Osteoblast (primary cell): ENCODE results near the gene ACAP2. TPM values are rescaled to one million over a fixed set of nuclear protein-coding genes. Genes with fewer than 3 reads are reported as not detected.

Source experiments
- DNase-seq: peaks from one replicate; pipeline ENCODE4 v3.0.0; 2011; ENCODE audit warnings: low spot score, mixed read lengths; ENCODE audit not compliant: insufficient read length; ENCODE audit errors: missing footprints
- H2AFZ ChIP-seq: 2 replicates; pipeline ENCODE4 v1.6.0; 2011; ENCODE audit warnings: mild to moderate bottlenecking, low read length
- H3K27ac ChIP-seq: 2 replicates; pipeline ENCODE4 v1.5.1; 2011; ENCODE audit warnings: mild to moderate bottlenecking, low read depth, low read length, moderate library complexity
- H3K27me3 ChIP-seq: 2 replicates; pipeline ENCODE4 v1.6.0; 2012; ENCODE audit warnings: mild to moderate bottlenecking, control low read depth, inconsistent platforms, low read length, moderate library complexity; ENCODE audit not compliant: insufficient read depth
- H3K36me3 ChIP-seq: 2 replicates; pipeline ENCODE4 v1.5.1; 2011; ENCODE audit warnings: mild to moderate bottlenecking, low read length, control low read depth, moderate library complexity; ENCODE audit not compliant: insufficient read depth
- H3K4me1 ChIP-seq: 2 replicates; pipeline ENCODE4 v1.5.1; 2011; ENCODE audit warnings: mild to moderate bottlenecking, low read length, control low read depth, moderate library complexity; ENCODE audit not compliant: insufficient read depth
- H3K4me2 ChIP-seq: 2 replicates; pipeline ENCODE4 v1.6.0; 2011; ENCODE audit warnings: mild to moderate bottlenecking, low read length; ENCODE audit not compliant: insufficient read depth
- H3K4me3 ChIP-seq: fragments of 200-600 bp; sonication (generic); 3 replicates; pipeline ENCODE4 v1.5.1; 2012; ENCODE audit warnings: mild to moderate bottlenecking, low read length, inconsistent platforms; ENCODE audit not compliant: insufficient read depth
- H3K79me2 ChIP-seq: 2 replicates; pipeline ENCODE4 v1.6.0; 2012; ENCODE audit warnings: mild to moderate bottlenecking, low read length, control low read depth, inconsistent platforms; ENCODE audit not compliant: insufficient read depth
- H3K9me3 ChIP-seq: 2 replicates; pipeline ENCODE4 v1.5.1; 2011; ENCODE audit warnings: low read depth, low read length, control low read depth
- H4K20me1 ChIP-seq: 2 replicates; pipeline ENCODE4 v1.6.0; 2012; ENCODE audit warnings: mild to moderate bottlenecking, low read length, control low read depth; ENCODE audit not compliant: insufficient read depth
- total RNA-seq: library from RNA; depleted of rRNA; stranded (reverse); fragments of >200 nt; gene quantifications from 2 replicates; pipeline ENCODE4 v1.2.3, GENCODE V29; 2012
- TF ChIP-seq, protein P1 (sequence below): IDR thresholded peaks from 2 replicates; pipeline ENCODE4 v1.5.1; 2011; ENCODE audit warnings: mild to moderate bottlenecking, low read depth, low read length, moderate library complexity; ENCODE audit errors: extremely low read depth

The ACAP2 gene
- total RNA-seq, 1 donor, result 121 TPM

DNA sequence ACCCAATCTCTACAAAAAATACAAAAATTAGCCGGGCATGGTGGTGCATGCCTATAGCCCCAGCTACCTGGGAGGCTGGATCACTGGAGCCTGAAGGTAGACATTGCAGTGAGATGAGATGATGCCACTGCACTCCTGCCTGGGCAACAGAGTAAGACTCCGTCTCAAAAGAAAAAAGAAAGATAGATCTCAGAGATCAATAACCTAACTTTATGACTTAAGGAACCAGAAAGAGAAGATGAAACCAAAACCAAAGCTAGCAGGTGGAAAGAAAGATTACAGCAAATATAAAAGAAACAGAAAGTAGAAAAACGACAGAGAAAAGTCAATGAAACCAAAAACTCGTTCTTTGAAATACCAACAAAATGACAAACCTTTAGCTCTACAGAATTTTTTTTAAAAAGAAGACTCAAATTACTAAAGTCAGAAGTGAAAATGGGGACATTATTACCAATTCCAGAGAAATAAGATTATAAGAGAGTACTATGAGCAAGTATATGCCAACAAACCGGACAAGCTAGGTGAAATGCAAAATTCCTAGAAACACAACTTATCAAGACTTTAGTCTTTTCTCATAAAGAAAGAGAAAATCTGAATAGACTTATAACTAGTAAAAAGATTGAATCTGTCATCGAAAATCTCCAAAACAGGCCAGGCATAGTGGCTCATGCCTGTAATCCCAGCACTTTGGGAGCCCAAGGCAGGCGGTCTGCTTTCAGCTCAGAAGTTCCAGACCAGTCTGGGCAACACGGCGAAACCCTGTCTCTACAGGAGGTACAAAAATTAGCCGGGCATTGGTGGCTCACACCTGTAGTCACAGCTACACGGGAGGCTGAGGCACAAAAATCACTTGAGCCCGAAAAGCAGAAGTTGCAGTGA is 35.0 kb downstream of the ACAP2 start:
- no peak overlapping the region for H3K4me2 ChIP-seq
- no peak overlapping the region for H3K27ac ChIP-seq
- H3K9me3 ChIP-seq, result no peaks in the 10 kb centered on the region
- TF ChIP-seq, protein P1, sequence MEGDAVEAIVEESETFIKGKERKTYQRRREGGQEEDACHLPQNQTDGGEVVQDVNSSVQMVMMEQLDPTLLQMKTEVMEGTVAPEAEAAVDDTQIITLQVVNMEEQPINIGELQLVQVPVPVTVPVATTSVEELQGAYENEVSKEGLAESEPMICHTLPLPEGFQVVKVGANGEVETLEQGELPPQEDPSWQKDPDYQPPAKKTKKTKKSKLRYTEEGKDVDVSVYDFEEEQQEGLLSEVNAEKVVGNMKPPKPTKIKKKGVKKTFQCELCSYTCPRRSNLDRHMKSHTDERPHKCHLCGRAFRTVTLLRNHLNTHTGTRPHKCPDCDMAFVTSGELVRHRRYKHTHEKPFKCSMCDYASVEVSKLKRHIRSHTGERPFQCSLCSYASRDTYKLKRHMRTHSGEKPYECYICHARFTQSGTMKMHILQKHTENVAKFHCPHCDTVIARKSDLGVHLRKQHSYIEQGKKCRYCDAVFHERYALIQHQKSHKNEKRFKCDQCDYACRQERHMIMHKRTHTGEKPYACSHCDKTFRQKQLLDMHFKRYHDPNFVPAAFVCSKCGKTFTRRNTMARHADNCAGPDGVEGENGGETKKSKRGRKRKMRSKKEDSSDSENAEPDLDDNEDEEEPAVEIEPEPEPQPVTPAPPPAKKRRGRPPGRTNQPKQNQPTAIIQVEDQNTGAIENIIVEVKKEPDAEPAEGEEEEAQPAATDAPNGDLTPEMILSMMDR, result no peak
- no peaks in the 10 kb centered on the region for H3K27me3 ChIP-seq
- peaks cover 12% of the 10 kb centered on the region for H3K4me1 ChIP-seq
- H4K20me1 ChIP-seq, result peaks cover 23% of the 10 kb centered on the region
- H3K4me3 ChIP-seq, result no peak overlapping the region
- H3K79me2 ChIP-seq, result peaks cover 76% of the 10 kb centered on the region
- no peak overlapping the region for H2AFZ ChIP-seq
- DNase-seq, result no peak
- H3K36me3 ChIP-seq, result no peaks in the 10 kb centered on the region

DNA sequence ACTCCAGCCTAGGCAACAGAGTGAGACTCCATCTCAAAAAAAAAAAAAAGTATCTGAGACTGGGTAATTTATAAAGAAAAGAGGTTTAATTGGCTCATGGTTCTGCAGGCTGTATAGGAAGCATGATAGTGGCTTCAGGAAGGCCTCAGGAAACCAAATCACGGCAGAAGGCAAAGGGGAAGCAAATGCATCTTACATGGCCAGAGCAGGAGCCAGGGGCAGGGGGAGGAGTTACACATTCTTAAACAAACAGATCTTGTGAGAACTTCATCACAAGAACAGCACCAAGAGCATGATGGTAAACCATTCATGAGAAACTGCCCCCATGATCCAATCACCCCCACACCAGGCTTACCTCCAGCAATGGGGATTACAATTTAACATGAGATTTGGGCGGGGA is 37.2 kb downstream of the ACAP2 start:
- peaks cover 23% of the 10 kb centered on the region for H4K20me1 ChIP-seq
- no peak for DNase-seq
- no peak overlapping the region for H3K27ac ChIP-seq
- no peak overlapping the region for H2AFZ ChIP-seq
- H3K9me3 ChIP-seq, result no peaks in the 10 kb centered on the region
- H3K36me3 ChIP-seq, result no peaks in the 10 kb centered on the region
- TF ChIP-seq, protein P1, result no peak
- H3K4me1 ChIP-seq, result peaks cover 4% of the 10 kb centered on the region
- peaks cover 84% of the 10 kb centered on the region for H3K79me2 ChIP-seq
- H3K4me3 ChIP-seq, result no peak overlapping the region
- no peaks in the 10 kb centered on the region for H3K27me3 ChIP-seq
- no peak overlapping the region for H3K4me2 ChIP-seq

DNA sequence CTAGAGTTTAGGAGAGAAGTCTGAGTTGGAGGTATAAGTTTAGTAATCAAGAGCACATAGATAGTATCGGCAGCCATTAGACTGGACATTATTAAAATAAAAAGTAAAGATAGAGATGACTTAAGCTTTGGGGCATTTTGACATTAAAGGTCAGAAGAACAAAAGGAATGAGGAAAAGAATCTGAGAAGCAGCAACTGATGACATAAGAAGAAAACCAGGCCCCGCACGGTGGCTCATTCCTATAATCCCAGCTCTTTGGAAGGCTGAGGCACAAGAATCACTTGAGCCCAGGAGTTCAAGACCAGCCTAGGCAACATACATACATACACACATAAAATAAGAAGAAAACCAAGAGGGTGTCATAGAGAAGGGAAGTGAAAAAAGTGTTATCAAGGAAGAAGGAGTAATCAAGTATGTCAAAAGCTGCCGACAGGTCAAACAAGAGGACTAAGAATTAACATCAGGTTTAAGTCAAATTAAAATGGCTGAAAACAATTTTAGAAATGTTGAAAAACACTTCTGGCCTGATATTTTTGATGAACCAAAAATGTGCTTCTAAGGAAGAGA is 38.9 kb downstream of the ACAP2 start:
- DNase-seq, result no peak
- Histone ChIP-seq H3K27me3 (no peaks in the 10 kb centered on the region), H4K20me1 (peaks cover 18% of the 10 kb centered on the region), H3K9me3 (no peaks in the 10 kb centered on the region), H3K4me1 (peaks cover 4% of the 10 kb centered on the region), H2AFZ (no peak overlapping the region), H3K79me2 (peaks cover 82% of the 10 kb centered on the region), H3K4me3 (no peak overlapping the region), H3K27ac (no peak overlapping the region), H3K4me2 (no peak overlapping the region), H3K36me3 (no peaks in the 10 kb centered on the region)
- TF ChIP-seq, protein P1, result no peak

DNA sequence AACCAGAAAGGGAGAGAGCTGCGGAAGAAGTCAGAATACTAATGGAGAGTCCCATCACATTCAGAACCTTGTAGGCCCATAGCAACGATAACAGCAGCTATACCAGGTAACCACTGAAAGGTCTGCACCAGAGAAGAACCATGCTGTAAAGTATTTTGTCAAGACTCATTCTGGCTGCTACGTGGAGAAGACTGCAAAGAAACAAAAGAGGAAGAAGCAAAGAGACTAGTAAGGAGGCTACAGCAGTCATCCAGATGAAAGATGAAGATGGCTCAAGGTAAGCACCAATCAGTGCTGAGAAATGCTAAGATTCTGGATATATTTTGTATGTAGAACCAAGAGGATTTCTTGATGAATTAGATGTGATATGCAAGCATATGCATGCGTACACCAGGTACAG is 39.6 kb downstream of the ACAP2 start:
- Histone ChIP-seq H3K79me2 (peaks cover 80% of the 10 kb centered on the region), H3K4me3 (no peak overlapping the region), H3K4me2 (no peak overlapping the region), H4K20me1 (peaks cover 17% of the 10 kb centered on the region), H3K27me3 (no peaks in the 10 kb centered on the region), H2AFZ (no peak overlapping the region), H3K9me3 (no peaks in the 10 kb centered on the region), H3K4me1 (peaks cover 4% of the 10 kb centered on the region), H3K36me3 (no peaks in the 10 kb centered on the region), H3K27ac (no peak overlapping the region)
- DNase-seq, result no peak
- TF ChIP-seq, protein P1, result no peak
